Brain microvascular endothelial cell (primary cell): ENCODE measurements around the gene SLC22A23.

Experiments used
- DNase-seq: peaks from one replicate; pipeline ENCODE4 v3.0.0-alpha.2; 2020
- H3K27ac ChIP-seq: fragments of 250-450 bp; sonication (Bioruptor Pico); 2 replicates; pipeline ENCODE4 v1.5.1; 2020; ENCODE audit warnings: mild to moderate bottlenecking, moderate library complexity
- H3K27me3 ChIP-seq: fragments of 250-450 bp; sonication (Bioruptor Pico); replicated peaks from 2 replicates; pipeline ENCODE4 v1.5.1; 2020; ENCODE audit warnings: mild to moderate bottlenecking
- H3K36me3 ChIP-seq: fragments of 250-450 bp; sonication (Bioruptor Pico); replicated peaks from 2 replicates; pipeline ENCODE4 v1.5.1; 2020; ENCODE audit warnings: mild to moderate bottlenecking
- H3K4me3 ChIP-seq: 2 replicates; pipeline ENCODE4 v1.5.1; 2011; ENCODE audit warnings: low read depth, mild to moderate bottlenecking, control low read depth, low read length, moderate library complexity
- CTCF ChIP-seq: IDR thresholded peaks from 2 replicates; pipeline ENCODE4 v1.5.1; 2011; ENCODE audit warnings: low read depth, mild to moderate bottlenecking, moderate library complexity, low read length, control low read depth, inconsistent platforms; ENCODE audit errors: missing control alignments
- in situ Hi-C: cut with HindIII; loops from 2 replicates; pipeline ENCODE4 v1.10.0; 2017; ENCODE audit warnings: low sequenced_read_pairs, low pct_ligation_motif_present

Gene SLC22A23

GRCh38 chr6:3468585-3468984 lies 11.7 kb upstream of the SLC22A23 start:
- H3K27me3 ChIP-seq, result no peaks in the 10 kb centered on the region
- TF ChIP-seq CTCF, result no peak
- H3K36me3 ChIP-seq, result no peaks in the 10 kb centered on the region
- in situ Hi-C loops, result no loop called here
- H3K27ac ChIP-seq, result no peak overlapping the region
- DNase-seq, result no peak
- no peak overlapping the region for H3K4me3 ChIP-seq

GRCh38 chr6:3467996-3468395 lies 11.1 kb upstream of the SLC22A23 start:
- Histone ChIP-seq H3K4me3 (no peak overlapping the region), H3K27me3 (no peaks in the 10 kb centered on the region), H3K36me3 (no peaks in the 10 kb centered on the region), H3K27ac (no peak overlapping the region)
- TF ChIP-seq CTCF, result no peak
- no peak for DNase-seq
- in situ Hi-C loops, result no loop called here

- TF ChIP-seq CTCF, result no peak
- Histone ChIP-seq H3K27ac (no peak overlapping the region), H3K27me3 (no peaks in the 10 kb centered on the region), H3K4me3 (no peak overlapping the region), H3K36me3 (no peaks in the 10 kb centered on the region)
- in situ Hi-C loops, result no loop called here
- DNase-seq, result no peak
Measured at GRCh38 chr6:3466488-3467219, 9.8 kb upstream of the SLC22A23 start.

GRCh38 chr6:3460253-3460652 lies 3.4 kb upstream of the SLC22A23 start:
- no peak overlapping the region for H3K4me3 ChIP-seq
- DNase-seq, result no peak
- no peaks in the 10 kb centered on the region for H3K36me3 ChIP-seq
- no peak for TF ChIP-seq CTCF
- in situ Hi-C loops, result no loop called here
- no peaks in the 10 kb centered on the region for H3K27me3 ChIP-seq
- H3K27ac ChIP-seq, result no peak overlapping the region

- in situ Hi-C loops, result no loop called here
- Histone ChIP-seq H3K4me3 (no peak overlapping the region), H3K27ac (no peak overlapping the region), H3K36me3 (no peaks in the 10 kb centered on the region), H3K27me3 (no peaks in the 10 kb centered on the region)
- DNase-seq, result no peak
- TF ChIP-seq CTCF, result no peak
Measured at GRCh38 chr6:3458706-3459421, 2.0 kb upstream of the SLC22A23 start.
